H1 (cell line): ENCODE measurements around the gene SCN2A. TPM values are rescaled to one million over a fixed set of nuclear protein-coding genes. Genes with fewer than 3 reads are reported as not detected.

Experiments
- CTCF ChIA-PET: fragments of 300-600 bp; sonication (Branson Sonifier 250); formaldehyde crosslinking; loops from one replicate; lab custom pipeline; 2021; ENCODE audit not compliant: partially characterized antibody; lab: Charles Lee
- POLR2A ChIA-PET: fragments of 300-600 bp; sonication (Branson Sonifier 250); formaldehyde crosslinking; loops from one replicate; lab custom pipeline; 2021; ENCODE audit warnings: inconsistent platforms; ENCODE audit not compliant: partially characterized antibody; lab: Charles Lee
- DNase-seq, 2 experiments: peaks; one replicate each; pipeline versions ENCODE4 v3.0.0 to v3.0.0-alpha.2; 2010 to 2022; ENCODE audit warnings: low spot score in 2 of 2, low read depth in 1 of 2, mixed read lengths in 1 of 2
- FAIRE-seq: peaks from 2 replicates; lab custom pipeline; 2011; peaks lifted over from hg19 to GRCh38; lab: Jason Lieb, UNC
- H2AFZ ChIP-seq: 2 replicates; pipeline ENCODE4 v1.8.1; 2012; ENCODE audit warnings: low read length, inconsistent platforms
- H2AK5ac ChIP-seq: 2 replicates; pipeline ENCODE4 v1.6.1; 2013; ENCODE audit warnings: low read depth, low read length
- H2BK120ac ChIP-seq: replicated peaks from 2 replicates; pipeline ENCODE3; 2013; ENCODE audit warnings: low read depth, low read length, inconsistent platforms
- H2BK12ac ChIP-seq: 2 replicates; pipeline ENCODE4 v1.6.1; 2013; ENCODE audit warnings: low read depth, low read length
- H2BK15ac ChIP-seq: 2 replicates; pipeline ENCODE4 v1.6.1; 2013; ENCODE audit warnings: low read length
- H2BK20ac ChIP-seq: 2 replicates; pipeline ENCODE4 v1.6.1; 2013; ENCODE audit warnings: low read length
- H2BK5ac ChIP-seq: 2 replicates; pipeline ENCODE4 v1.6.1; 2013; ENCODE audit warnings: low read depth, low read length
- H3K14ac ChIP-seq: 2 replicates; pipeline ENCODE4 v1.6.1; 2013; ENCODE audit warnings: inconsistent platforms; ENCODE audit not compliant: insufficient read length
- H3K18ac ChIP-seq: 2 replicates; pipeline ENCODE4 v1.6.1; 2013; ENCODE audit warnings: low read length; ENCODE audit errors: extremely low read depth
- H3K23ac ChIP-seq: 2 replicates; pipeline ENCODE4 v1.6.1; 2013; ENCODE audit warnings: inconsistent platforms; ENCODE audit not compliant: insufficient read length
- H3K23me2 ChIP-seq: 2 replicates; pipeline ENCODE4 v1.6.1; 2013; ENCODE audit warnings: low read depth, low read length
- H3K27ac ChIP-seq: 2 replicates; pipeline ENCODE4 v1.6.1; 2011; ENCODE audit warnings: low read depth, low read length, inconsistent platforms
- H3K27me3 ChIP-seq, 4 experiments: replicated peaks in 1 of 4; 1 replicate in 1 of 4; 2 replicates in 3 of 4; pipeline versions ENCODE4 v1.6.1 to v1.8.1; 2011 to 2013; ENCODE audit warnings: low read length in 3 of 4, mild to moderate bottlenecking in 3 of 4, inconsistent platforms in 2 of 4, mixed read lengths in 2 of 4, moderate library complexity in 1 of 4; ENCODE audit not compliant: control insufficient read depth in 3 of 4, insufficient read depth in 3 of 4; ENCODE audit errors: extremely low read depth in 1 of 4
- H3K36me3 ChIP-seq, 4 experiments: 2 replicates each; pipeline versions ENCODE4 v1.6.1 to v1.8.1; 2011 to 2013; ENCODE audit warnings: mild to moderate bottlenecking in 4 of 4, low read length in 3 of 4, moderate library complexity in 2 of 4, control low read depth in 1 of 4, inconsistent platforms in 1 of 4; ENCODE audit not compliant: insufficient read depth in 4 of 4, control insufficient read depth in 2 of 4
- H3K4ac ChIP-seq: replicated peaks from 2 replicates; pipeline ENCODE3; 2013; ENCODE audit warnings: low read length, low read depth, mixed read lengths, inconsistent platforms; ENCODE audit not compliant: insufficient read length
- H3K4me1 ChIP-seq, 4 experiments: replicated peaks in 1 of 4; 1 replicate in 1 of 4; 2 replicates in 3 of 4; pipeline versions ENCODE4 v1.6.1 to v1.8.1; 2011 to 2013; ENCODE audit warnings: low read length in 3 of 4, inconsistent platforms in 2 of 4, mixed read lengths in 1 of 4; ENCODE audit not compliant: insufficient read depth in 4 of 4, control insufficient read depth in 3 of 4
- H3K4me2 ChIP-seq, 2 experiments: 2 replicates each; pipeline versions ENCODE4 v1.6.1 to v1.8.1; 2011 to 2013; ENCODE audit warnings: low read depth in 2 of 2, low read length in 2 of 2, control low read depth in 1 of 2, inconsistent platforms in 1 of 2, mild to moderate bottlenecking in 1 of 2; ENCODE audit not compliant: insufficient read depth in 1 of 2
- H3K4me3 ChIP-seq, 4 experiments: fragments of 200-600, 300-600 bp in 1 of 4; sonication (generic), shearing (Covaris generic), sonication (Bioruptor Twin) in 1 of 4; 2 replicates each; pipeline versions ENCODE4 v1.5.1 to v1.8.1; 2011 to 2016; ENCODE audit warnings: low read length in 4 of 4, low read depth in 3 of 4, control low read depth in 2 of 4, inconsistent platforms in 2 of 4, mild to moderate bottlenecking in 2 of 4, mixed read lengths in 1 of 4, moderate library complexity in 1 of 4; ENCODE audit not compliant: insufficient read depth in 2 of 4; ENCODE audit errors: extremely low read depth in 1 of 4
- H3K56ac ChIP-seq: replicated peaks from 2 replicates; pipeline ENCODE3; 2013; ENCODE audit warnings: low read depth, mild to moderate bottlenecking, mixed read lengths, low read length, inconsistent platforms; ENCODE audit not compliant: insufficient read length
- H3K79me1 ChIP-seq: 2 replicates; pipeline ENCODE4 v1.6.1; 2013; ENCODE audit warnings: low read depth, low read length, control low read depth
- H3K79me2 ChIP-seq, 2 experiments: 2 replicates each; pipeline versions ENCODE4 v1.6.1 to v1.8.1; 2012 to 2013; ENCODE audit warnings: low read length in 2 of 2, mild to moderate bottlenecking in 2 of 2, inconsistent platforms in 1 of 2; ENCODE audit not compliant: insufficient read depth in 2 of 2, control insufficient read depth in 1 of 2
- H3K9ac ChIP-seq, 4 experiments: replicated peaks in 1 of 4; 1 replicate in 1 of 4; 2 replicates in 3 of 4; pipeline versions ENCODE4 v1.6.1 to v1.8.1; 2011 to 2013; ENCODE audit warnings: low read depth in 3 of 4, low read length in 3 of 4, control low read depth in 2 of 4, mild to moderate bottlenecking in 2 of 4, moderate library complexity in 2 of 4, inconsistent platforms in 1 of 4; ENCODE audit errors: extremely low read depth in 1 of 4
- H3K9me3 ChIP-seq, 2 experiments: 2 replicates each; pipeline versions ENCODE4 v1.6.1 to v1.8.1; 2012 to 2013; ENCODE audit warnings: mild to moderate bottlenecking in 2 of 2, moderate library complexity in 2 of 2, control low read depth in 1 of 2, inconsistent platforms in 1 of 2, low read depth in 1 of 2, low read length in 1 of 2, mixed read lengths in 1 of 2; ENCODE audit not compliant: insufficient read depth in 2 of 2
- H4K20me1 ChIP-seq, 2 experiments: replicated peaks in 1 of 2; 2 replicates each; pipeline versions ENCODE3 to v1.8.1; 2011 to 2013; ENCODE audit warnings: inconsistent platforms in 2 of 2, low read length in 2 of 2, mild to moderate bottlenecking in 1 of 2; ENCODE audit not compliant: insufficient read depth in 2 of 2, control insufficient read depth in 1 of 2
- H4K5ac ChIP-seq: 2 replicates; pipeline ENCODE4 v1.6.1; 2013; ENCODE audit warnings: low read length, low read depth, mixed read lengths, inconsistent platforms; ENCODE audit not compliant: insufficient read length
- H4K8ac ChIP-seq: 2 replicates; pipeline ENCODE4 v1.8.0; 2013; ENCODE audit warnings: mild to moderate bottlenecking, moderate library complexity, low read length, inconsistent platforms; ENCODE audit not compliant: insufficient read depth; ENCODE audit errors: extremely low read depth
- H4K91ac ChIP-seq: replicated peaks from 2 replicates; pipeline ENCODE3; 2013; ENCODE audit warnings: low read length, mixed read lengths, inconsistent platforms; ENCODE audit not compliant: insufficient read length
- ASH2L ChIP-seq: fragments of 200-600, 300-600 bp; sonication (generic); IDR thresholded peaks from one replicate; pipeline ENCODE4 v1.7.1; 2017; ENCODE audit warnings: low read length
- BACH1 ChIP-seq: IDR thresholded peaks from 2 replicates; pipeline ENCODE4 v1.6.1; 2012; ENCODE audit warnings: low read length, improper control_type of control experiment
- CEBPB ChIP-seq: IDR thresholded peaks from 2 replicates; pipeline ENCODE4 v1.6.1; 2012; ENCODE audit warnings: low read depth, low read length
- CHD1 ChIP-seq: IDR thresholded peaks from 2 replicates; pipeline ENCODE4 v1.6.1; 2012; ENCODE audit warnings: low read depth, low read length, improper control_type of control experiment
- GTF2F1 ChIP-seq: IDR thresholded peaks from 2 replicates; pipeline ENCODE4 v1.6.1; 2012; ENCODE audit warnings: low read depth, low read length, improper control_type of control experiment, borderline replicate concordance
- JUN ChIP-seq: IDR thresholded peaks from 2 replicates; pipeline ENCODE4 v1.6.1; 2011; ENCODE audit warnings: low read depth, mild to moderate bottlenecking, improper control_type of control experiment, low read length
- RAD21 ChIP-seq, 2 experiments: IDR thresholded peaks in 1 of 2; conservative IDR thresholded peaks in 1 of 2; 2 replicates each; pipeline ENCODE4 v1.6.1; 2011; ENCODE audit warnings: low read depth in 2 of 2, low read length in 2 of 2, improper control_type of control experiment in 1 of 2, inconsistent platforms in 1 of 2, mild to moderate bottlenecking in 1 of 2, moderate library complexity in 1 of 2
- RNF2 ChIP-seq: fragments of 200-900, 300-1000 bp; sonication (generic); IDR thresholded peaks from 2 replicates; pipeline ENCODE4 v1.7.1; 2016; ENCODE audit warnings: borderline replicate concordance, low read depth, mild to moderate bottlenecking, antibody characterized with exemption, low read length; ENCODE audit not compliant: poor library complexity, severe bottlenecking; ENCODE audit errors: missing control alignments
- RXRA ChIP-seq: IDR thresholded peaks from 2 replicates; pipeline ENCODE4 v1.6.1; 2011; ENCODE audit warnings: low read depth, mild to moderate bottlenecking, low read length, moderate library complexity; ENCODE audit not compliant: insufficient read depth
- SIRT6 ChIP-seq: IDR thresholded peaks from one replicate; pipeline ENCODE4 v1.7.1; 2012; ENCODE audit warnings: low read length, inconsistent platforms
- SRF ChIP-seq: IDR thresholded peaks from 2 replicates; pipeline ENCODE4 v1.6.1; 2011; ENCODE audit warnings: mild to moderate bottlenecking, low read depth, low read length, moderate library complexity
- WGBS, 2 experiments: shearing (Covaris generic) in 1 of 2; methylation state at CpG; one replicate each; pipeline versions ENCODE4 v1.1.6 to v1.1.7; 2013 to 2015; ENCODE audit warnings: low lambda C conversion rate in 2 of 2, mixed read lengths in 2 of 2, inconsistent platforms in 1 of 2, low coverage in 1 of 2, missing lambda C conversion rate in 1 of 2; ENCODE audit not compliant: insufficient replicate concordance in 2 of 2, insufficient coverage in 1 of 2, insufficient read length in 1 of 2; ENCODE audit errors: extremely low coverage in 1 of 2, missing lambda C conversion rate in 1 of 2; 5-methylcytosine and 5-hydroxymethylcytosine counted together
- polyA plus RNA-seq, 7 experiments: library from polyadenylated mRNA; depleted of rRNA in 3 of 7; stranded (reverse) in 5 of 7; unstranded in 2 of 7; fragments of >200 nt in 5 of 7; fragments of 200-250 nt in 2 of 7; gene quantifications; 1 replicate in 5 of 7; 2 replicates in 1 of 7; 4 replicates in 1 of 7; pipeline versions ENCODE4 v1.2.1 to v1.2.3, GENCODE V29; 2011 to 2013; ENCODE audit warnings: missing spikeins in 2 of 7, mixed read lengths in 2 of 7
- total RNA-seq: library from RNA; stranded (reverse); fragmentation: NEBNext Ultra II Directional; extraction: Animal tissue kit (Norgen Biotek cat#: 25700); gene quantifications from 2 replicates; pipeline ENCODE4 v1.2.1, GENCODE V29; 2021
- TF ChIP-seq, protein P1 (sequence below): IDR thresholded peaks from 2 replicates; pipeline ENCODE4 v1.6.1; 2012; ENCODE audit warnings: low read length, inconsistent platforms

Gene SCN2A
- total and polyA plus RNA-seq, 2 of the 8 experiments (the other 6 are each of a cell fraction or from before 2014, with no cell fraction given) = 0.18 to 1.1 TPM

DNA sequence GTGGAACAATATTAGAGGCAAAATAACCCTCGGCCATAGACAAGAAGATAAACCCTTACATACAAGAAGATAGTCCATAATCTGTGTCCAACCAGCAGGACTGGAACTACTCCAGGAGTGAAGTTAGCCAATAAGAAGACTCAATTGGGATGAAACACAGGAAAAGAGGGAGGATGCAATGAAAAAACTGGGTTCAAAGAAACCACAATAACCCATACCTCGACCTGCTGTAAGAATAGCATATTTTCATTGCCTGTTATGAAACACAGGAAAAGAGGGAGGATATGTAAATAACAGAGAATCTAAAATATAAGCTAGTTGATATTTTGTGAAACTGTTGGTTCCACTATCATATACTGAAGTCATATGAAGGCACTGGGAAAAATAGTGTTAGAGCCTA, 143.1 kb downstream of the SCN2A start:
- Histone ChIP-seq H4K5ac (no peak overlapping the region), H3K18ac (no peak overlapping the region), H3K4me1 (no peaks in the 10 kb centered on the region), H3K36me3 (no peaks in the 10 kb centered on the region), H2AK5ac (no peak overlapping the region), H3K56ac (no peak overlapping the region), H3K14ac (no peak overlapping the region), H3K79me1 (no peaks in the 10 kb centered on the region), H2BK20ac (no peak overlapping the region), H3K23me2 (no peaks in the 10 kb centered on the region), H2BK120ac (no peak overlapping the region), H2BK15ac (no peak overlapping the region), H4K91ac (no peak overlapping the region), H3K9me3 (no peaks in the 10 kb centered on the region), H3K23ac (no peak overlapping the region), H3K27ac (no peak overlapping the region), H3K79me2 (no peaks in the 10 kb centered on the region), H2BK5ac (no peak overlapping the region), H3K4ac (no peak overlapping the region), H4K8ac (no peak overlapping the region), H3K4me3 (no peak overlapping the region), H3K27me3 (no peaks in the 10 kb centered on the region), H3K4me2 (no peak overlapping the region), H2AFZ (no peak overlapping the region), H4K20me1 (no peaks in the 10 kb centered on the region), H2BK12ac (no peak overlapping the region), H3K9ac (no peak overlapping the region)
- WGBS, 2 experiments = 84% methylated on average over 2 of the region's 2 CpGs; no CpG with 5 or more reads in 1 of the 2 experiments
- CTCF ChIA-PET = interaction anchor here (1.1 to 1.3 kb wide), 5 partner anchors 10 to 168 kb away, joined by 3 to 4 read pairs (median 3); no protein-coding TSS in a partner anchor
- no peak for DNase-seq
- no peak for FAIRE-seq
- POLR2A ChIA-PET = no interaction called here
- TF ChIP-seq GTF2F1 = no peak
- TF ChIP-seq JUN = no peak
- no peak for TF ChIP-seq SIRT6
- TF ChIP-seq SRF = no peak
- TF ChIP-seq CEBPB = no peak
- TF ChIP-seq CHD1 = no peak
- TF ChIP-seq, protein P1, sequence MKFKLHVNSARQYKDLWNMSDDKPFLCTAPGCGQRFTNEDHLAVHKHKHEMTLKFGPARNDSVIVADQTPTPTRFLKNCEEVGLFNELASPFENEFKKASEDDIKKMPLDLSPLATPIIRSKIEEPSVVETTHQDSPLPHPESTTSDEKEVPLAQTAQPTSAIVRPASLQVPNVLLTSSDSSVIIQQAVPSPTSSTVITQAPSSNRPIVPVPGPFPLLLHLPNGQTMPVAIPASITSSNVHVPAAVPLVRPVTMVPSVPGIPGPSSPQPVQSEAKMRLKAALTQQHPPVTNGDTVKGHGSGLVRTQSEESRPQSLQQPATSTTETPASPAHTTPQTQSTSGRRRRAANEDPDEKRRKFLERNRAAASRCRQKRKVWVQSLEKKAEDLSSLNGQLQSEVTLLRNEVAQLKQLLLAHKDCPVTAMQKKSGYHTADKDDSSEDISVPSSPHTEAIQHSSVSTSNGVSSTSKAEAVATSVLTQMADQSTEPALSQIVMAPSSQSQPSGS = no peak
- no peak for TF ChIP-seq RAD21 (IDR thresholded peaks at IDR 0.05 in 1 of 2, conservative IDR thresholded peaks at IDR 0.05 in 1 of 2; ENCODE audit: low read depth in 2 of 2, low read length in 2 of 2)
- TF ChIP-seq RNF2 = no peak
- TF ChIP-seq ASH2L = no peak
- TF ChIP-seq BACH1 = no peak
- TF ChIP-seq RXRA = no peak
